Nephron progenitor cell (in vitro differentiated cells): ENCODE data around the gene LRRC66.
A peak's percentile ranks its signal among the peaks of the same experiment; 100 is the strongest.

Experiments used
- DNase-seq: peaks from one replicate; pipeline ENCODE4 v3.0.0; 2021
- H3K27ac Mint-ChIP-seq: 2 replicates; pipeline ENCODE4 v1.8.0; 2021; ENCODE audit warnings: mild to moderate bottlenecking, moderate library complexity, mixed read lengths
- H3K27me3 Mint-ChIP-seq: 2 replicates; pipeline ENCODE4 v1.8.0; 2021; ENCODE audit warnings: mild to moderate bottlenecking, low read depth, mixed read lengths; ENCODE audit not compliant: poor library complexity
- H3K36me3 Mint-ChIP-seq: 2 replicates; pipeline ENCODE4 v1.8.0; 2021; ENCODE audit warnings: low read depth, mixed read lengths
- H3K4me1 Mint-ChIP-seq: 2 replicates; pipeline ENCODE4 v1.8.0; 2021; ENCODE audit warnings: mixed read lengths
- H3K4me3 Mint-ChIP-seq: 2 replicates; pipeline ENCODE4 v1.8.0; 2021; ENCODE audit warnings: mild to moderate bottlenecking, moderate library complexity, mixed read lengths
- H3K9me3 Mint-ChIP-seq: 2 replicates; pipeline ENCODE4 v1.8.0; 2021; ENCODE audit warnings: mild to moderate bottlenecking, moderate library complexity, mixed read lengths
- CTCF ChIP-seq: fragments of 200-600 bp; sonication (generic); IDR thresholded peaks from 2 replicates; pipeline ENCODE4 v1.5.0; 2021; ENCODE audit warnings: antibody characterized with exemption

Gene LRRC66

GRCh38 chr4:52019936-52020657 is at the start of gene LRRC66:
TSS of gene LRRC66 (minus strand) at chr4:52020363. CDS start at chr4:52017613, 2,750 bp downstream.
- no peaks in the 10 kb centered on the region for H3K9me3 Mint-ChIP-seq
- H3K27me3 Mint-ChIP-seq: no peaks in the 10 kb centered on the region
- H3K36me3 Mint-ChIP-seq: peaks cover 43% of the 10 kb centered on the region
- DNase-seq: no peak
- no peaks in the 10 kb centered on the region for H3K4me1 Mint-ChIP-seq
- peak within 1 kb of the TSS; percentile 3 for H3K27ac Mint-ChIP-seq
- no peak for TF ChIP-seq CTCF
- H3K4me3 Mint-ChIP-seq: no peak within 1 kb of the TSS

GRCh38 chr4:52069571-52069970 is 49.4 kb upstream of the LRRC66 start:
- DNase-seq: no peak
- H3K9me3 Mint-ChIP-seq: peaks cover 5% of the 10 kb centered on the region
- no peak for TF ChIP-seq CTCF

DNA sequence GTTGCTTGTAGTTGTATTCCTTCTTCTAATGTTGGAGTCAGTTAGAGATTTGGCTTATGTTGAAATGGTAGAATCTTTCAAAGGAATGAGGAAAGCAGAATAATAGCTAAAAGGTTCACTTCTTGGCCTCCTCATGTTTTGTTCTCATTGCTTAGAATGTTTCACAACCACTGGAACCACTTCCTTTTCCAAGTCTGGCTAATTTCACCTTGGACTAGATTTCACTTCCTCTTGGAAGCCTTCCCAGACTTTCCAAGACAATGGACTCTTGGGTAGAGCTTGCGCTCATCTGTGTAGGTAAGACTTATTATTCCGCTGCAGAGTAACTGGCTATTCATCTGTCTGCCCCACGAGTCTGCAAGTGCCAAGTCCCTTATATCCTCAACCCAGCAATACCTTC is 39.2 kb upstream of the LRRC66 start:
- no peak for DNase-seq
- H3K9me3 Mint-ChIP-seq: no peaks in the 10 kb centered on the region
- H3K4me3 Mint-ChIP-seq: no peak overlapping the region
- H3K27me3 Mint-ChIP-seq: peaks cover 13% of the 10 kb centered on the region
- TF ChIP-seq CTCF: no peak
- no peaks in the 10 kb centered on the region for H3K36me3 Mint-ChIP-seq
- H3K27ac Mint-ChIP-seq: no peak overlapping the region
- peaks cover 5% of the 10 kb centered on the region for H3K4me1 Mint-ChIP-seq

More at GRCh38 chr4:52069571-52069970, 49.4 kb upstream of the LRRC66 start:
- Mint-ChIP-seq H3K4me1 (peaks cover 7% of the 10 kb centered on the region), H3K4me3 (no peak overlapping the region), H3K27ac (no peak overlapping the region), H3K27me3 (peaks cover 32% of the 10 kb centered on the region), H3K36me3 (peaks cover 5% of the 10 kb centered on the region)

DNA sequence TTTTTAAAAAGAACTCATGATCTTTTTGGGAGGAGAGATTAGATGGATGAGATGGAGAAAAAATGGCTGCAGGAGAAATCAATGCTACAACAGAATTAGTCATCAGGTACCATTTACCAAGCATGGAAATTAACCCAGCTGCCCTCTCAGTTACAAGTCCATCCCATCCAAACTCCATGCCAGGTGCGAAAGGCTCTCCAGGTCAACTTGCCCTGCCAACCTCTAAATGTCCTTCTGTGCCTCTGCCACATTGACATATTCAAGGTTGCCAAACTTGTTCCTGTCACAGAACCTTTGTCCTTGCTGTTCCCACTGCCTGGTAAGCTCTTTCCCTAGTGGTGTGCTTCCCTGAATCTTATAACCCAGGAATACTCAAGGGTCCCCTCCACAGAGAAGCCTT is 38.1 kb upstream of the LRRC66 start:
- no peak overlapping the region for H3K27ac Mint-ChIP-seq
- H3K27me3 Mint-ChIP-seq: peaks cover 17% of the 10 kb centered on the region
- DNase-seq: no peak
- no peak for TF ChIP-seq CTCF
- H3K4me3 Mint-ChIP-seq: no peak overlapping the region
- H3K4me1 Mint-ChIP-seq: peaks cover 5% of the 10 kb centered on the region
- peaks cover 6% of the 10 kb centered on the region for H3K9me3 Mint-ChIP-seq
- peaks cover 5% of the 10 kb centered on the region for H3K36me3 Mint-ChIP-seq

- no peak for TF ChIP-seq CTCF
- H3K27me3 Mint-ChIP-seq: peaks cover 24% of the 10 kb centered on the region
- peaks cover 11% of the 10 kb centered on the region for H3K36me3 Mint-ChIP-seq
- peaks cover 9% of the 10 kb centered on the region for H3K4me1 Mint-ChIP-seq
- H3K9me3 Mint-ChIP-seq: peaks cover 16% of the 10 kb centered on the region
- no peak for DNase-seq
- no peak overlapping the region for H3K27ac Mint-ChIP-seq
- H3K4me3 Mint-ChIP-seq: no peak overlapping the region
Observed at GRCh38 chr4:52057196-52057595, 37.0 kb upstream of the LRRC66 start.

- H3K4me3 Mint-ChIP-seq: no peak overlapping the region
- H3K27me3 Mint-ChIP-seq: peaks cover 46% of the 10 kb centered on the region
- H3K4me1 Mint-ChIP-seq: peaks cover 13% of the 10 kb centered on the region
- H3K9me3 Mint-ChIP-seq: peaks cover 33% of the 10 kb centered on the region
- no peak for DNase-seq
- no peak overlapping the region for H3K27ac Mint-ChIP-seq
- H3K36me3 Mint-ChIP-seq: peaks cover 13% of the 10 kb centered on the region
- no peak for TF ChIP-seq CTCF
Observed at GRCh38 chr4:52054254-52054653, 34.1 kb upstream of the LRRC66 start.
